Measurements from ENCODE around the gene ARSJ.
"Not testable (repeated sequence)": the region's sequence is repeated elsewhere in the genome, so short reads cannot be mapped to it uniquely, and the experiment has no call there.

Gene ARSJ

GRCh38 chr4:113943085-113943484 lies 36.4 kb downstream of the ARSJ start:
- H3K9me3 ChIP-seq (replicated peaks; ENCODE audit: insufficient read depth, low read length) = no peaks in the 10 kb centered on the region
- H3K4me3 ChIP-seq (ENCODE audit: low read length) = no peak overlapping the region
- H3K27me3 ChIP-seq (replicated peaks; ENCODE audit: insufficient read depth, low read length) = no peaks in the 10 kb centered on the region
- DNase-seq = no peak
- no peaks in the 10 kb centered on the region for H3F3A ChIP-seq (ENCODE audit: insufficient read depth, low read length)
- no peaks in the 10 kb centered on the region for H3K79me2 ChIP-seq (ENCODE audit: low read length)
- no peaks in the 10 kb centered on the region for H3K4me1 ChIP-seq (ENCODE audit: low read length)
- H4K20me1 ChIP-seq (ENCODE audit: insufficient read depth, low read length) = no peaks in the 10 kb centered on the region; the same call in 1 of the 2 replicates
- no peak overlapping the region for H2AFZ ChIP-seq (ENCODE audit: low read length)
- TF ChIP-seq EZH2phosphoT487 (IDR thresholded peaks at IDR 0.05; ENCODE audit: low read length) = no peak
- TF ChIP-seq CTCF (IDR thresholded peaks at IDR 0.05; ENCODE audit: low read length) = no peak
- TF ChIP-seq EZH2 (optimal IDR thresholded peaks at IDR 0.05; ENCODE audit: low read depth, low read length) = no peak
- no peak overlapping the region for H3K4me2 ChIP-seq (ENCODE audit: low read depth, low read length)
- no peak overlapping the region for H3K9ac ChIP-seq (ENCODE audit: low read length)
- H3K9me2 ChIP-seq (replicated peaks; ENCODE audit: insufficient read depth, low read length) = no peaks in the 10 kb centered on the region
- H3K36me3 ChIP-seq (replicated peaks; ENCODE audit: insufficient read depth, low read length) = no peaks in the 10 kb centered on the region
- H3K27ac ChIP-seq (ENCODE audit: low read length) = no peak overlapping the region

- Histone ChIP-seq H3K79me2 (ENCODE audit: low read length) (no peaks in the 10 kb centered on the region), H3K4me1 (ENCODE audit: low read length) (no peaks in the 10 kb centered on the region), H3F3A (ENCODE audit: insufficient read depth, low read length) (no peaks in the 10 kb centered on the region), H3K4me3 (ENCODE audit: low read length) (no peak overlapping the region), H3K27me3 (replicated peaks; ENCODE audit: insufficient read depth, low read length) (no peaks in the 10 kb centered on the region), H3K9ac (ENCODE audit: low read length) (no peak overlapping the region), H3K9me2 (replicated peaks; ENCODE audit: insufficient read depth, low read length) (no peaks in the 10 kb centered on the region), H3K9me3 (replicated peaks; ENCODE audit: insufficient read depth, low read length) (no peaks in the 10 kb centered on the region), H3K36me3 (replicated peaks; ENCODE audit: insufficient read depth, low read length) (no peaks in the 10 kb centered on the region), H3K27ac (ENCODE audit: low read length) (no peak overlapping the region), H3K4me2 (ENCODE audit: low read depth, low read length) (no peak overlapping the region), H2AFZ (ENCODE audit: low read length) (no peak overlapping the region), H4K20me1 (ENCODE audit: insufficient read depth, low read length) (no peaks in the 10 kb centered on the region; the same call in 1 of the 2 replicates)
- no peak for DNase-seq
- TF ChIP-seq CTCF (IDR thresholded peaks at IDR 0.05; ENCODE audit: low read length) = no peak
- no peak for TF ChIP-seq EZH2phosphoT487 (IDR thresholded peaks at IDR 0.05; ENCODE audit: low read length)
- no peak for TF ChIP-seq EZH2 (optimal IDR thresholded peaks at IDR 0.05; ENCODE audit: low read depth, low read length)
Observed at GRCh38 chr4:113941836-113942235, 37.6 kb downstream of the ARSJ start.

GRCh38 chr4:113940103-113940502 lies 39.3 kb downstream of the ARSJ start:
- not testable (repeated sequence) for H3K4me3 ChIP-seq (ENCODE audit: low read length); H3K9me3 ChIP-seq (replicated peaks; ENCODE audit: insufficient read depth, low read length); H3K4me1 ChIP-seq (ENCODE audit: low read length); H3F3A ChIP-seq (ENCODE audit: insufficient read depth, low read length); DNase-seq; H4K20me1 ChIP-seq (ENCODE audit: insufficient read depth, low read length); H3K36me3 ChIP-seq (replicated peaks; ENCODE audit: insufficient read depth, low read length); H3K79me2 ChIP-seq (ENCODE audit: low read length); H2AFZ ChIP-seq (ENCODE audit: low read length); H3K9me2 ChIP-seq (replicated peaks; ENCODE audit: insufficient read depth, low read length); H3K27me3 ChIP-seq (replicated peaks; ENCODE audit: insufficient read depth, low read length); H3K9ac ChIP-seq (ENCODE audit: low read length); H3K4me2 ChIP-seq (ENCODE audit: low read depth, low read length); H3K27ac ChIP-seq (ENCODE audit: low read length)

- H3K27ac ChIP-seq (ENCODE audit: low read length) = no peak overlapping the region
- H3K4me1 ChIP-seq (ENCODE audit: low read length) = no peaks in the 10 kb centered on the region
- no peak for DNase-seq
- no peak overlapping the region for H3K9ac ChIP-seq (ENCODE audit: low read length)
- H3K36me3 ChIP-seq (replicated peaks; ENCODE audit: insufficient read depth, low read length) = no peaks in the 10 kb centered on the region
- H4K20me1 ChIP-seq (ENCODE audit: insufficient read depth, low read length) = no peaks in the 10 kb centered on the region
- H3K4me3 ChIP-seq (ENCODE audit: low read length) = no peak overlapping the region
- H3K4me2 ChIP-seq (ENCODE audit: low read depth, low read length) = no peak overlapping the region
- no peaks in the 10 kb centered on the region for H3K79me2 ChIP-seq (ENCODE audit: low read length)
- H3K27me3 ChIP-seq (replicated peaks; ENCODE audit: insufficient read depth, low read length) = no peaks in the 10 kb centered on the region
- no peaks in the 10 kb centered on the region; the same call in 1 of the 2 replicates for H3K9me3 ChIP-seq (replicated peaks; ENCODE audit: insufficient read depth, low read length)
- no peaks in the 10 kb centered on the region for H3K9me2 ChIP-seq (replicated peaks; ENCODE audit: insufficient read depth, low read length)
- TF ChIP-seq CTCF (IDR thresholded peaks at IDR 0.05; ENCODE audit: low read length) (no peak), EZH2phosphoT487 (IDR thresholded peaks at IDR 0.05; ENCODE audit: low read length) (no peak), EZH2 (optimal IDR thresholded peaks at IDR 0.05; ENCODE audit: low read depth, low read length) (no peak)
- no peaks in the 10 kb centered on the region for H3F3A ChIP-seq (ENCODE audit: insufficient read depth, low read length)
- no peak overlapping the region for H2AFZ ChIP-seq (ENCODE audit: low read length)
Observed at GRCh38 chr4:113935190-113935589, 44.3 kb downstream of the ARSJ start.

- H3K4me2 ChIP-seq (ENCODE audit: low read depth, low read length); H3K27ac ChIP-seq (ENCODE audit: low read length); H4K20me1 ChIP-seq (ENCODE audit: insufficient read depth, low read length); H3K9me2 ChIP-seq (replicated peaks; ENCODE audit: insufficient read depth, low read length); H3K9ac ChIP-seq (ENCODE audit: low read length); H3K4me3 ChIP-seq (ENCODE audit: low read length); H3K36me3 ChIP-seq (replicated peaks; ENCODE audit: insufficient read depth, low read length); H3K9me3 ChIP-seq (replicated peaks; ENCODE audit: insufficient read depth, low read length); H3K4me1 ChIP-seq (ENCODE audit: low read length); DNase-seq; H2AFZ ChIP-seq (ENCODE audit: low read length); H3K79me2 ChIP-seq (ENCODE audit: low read length); H3F3A ChIP-seq (ENCODE audit: insufficient read depth, low read length); H3K27me3 ChIP-seq (replicated peaks; ENCODE audit: insufficient read depth, low read length): not testable (repeated sequence)
Observed at GRCh38 chr4:113924706-113925105, 54.7 kb downstream of the ARSJ start.
